ENCODE results near the gene ACCSL. TPM values are rescaled to one million over a fixed set of nuclear protein-coding genes. Genes with fewer than 3 reads are reported as not detected.

ACCSL gene
- total and polyA plus RNA-seq, 2 donors (not counting 1 experiment from before 2014, with no cell fraction given): not detected

DNA sequence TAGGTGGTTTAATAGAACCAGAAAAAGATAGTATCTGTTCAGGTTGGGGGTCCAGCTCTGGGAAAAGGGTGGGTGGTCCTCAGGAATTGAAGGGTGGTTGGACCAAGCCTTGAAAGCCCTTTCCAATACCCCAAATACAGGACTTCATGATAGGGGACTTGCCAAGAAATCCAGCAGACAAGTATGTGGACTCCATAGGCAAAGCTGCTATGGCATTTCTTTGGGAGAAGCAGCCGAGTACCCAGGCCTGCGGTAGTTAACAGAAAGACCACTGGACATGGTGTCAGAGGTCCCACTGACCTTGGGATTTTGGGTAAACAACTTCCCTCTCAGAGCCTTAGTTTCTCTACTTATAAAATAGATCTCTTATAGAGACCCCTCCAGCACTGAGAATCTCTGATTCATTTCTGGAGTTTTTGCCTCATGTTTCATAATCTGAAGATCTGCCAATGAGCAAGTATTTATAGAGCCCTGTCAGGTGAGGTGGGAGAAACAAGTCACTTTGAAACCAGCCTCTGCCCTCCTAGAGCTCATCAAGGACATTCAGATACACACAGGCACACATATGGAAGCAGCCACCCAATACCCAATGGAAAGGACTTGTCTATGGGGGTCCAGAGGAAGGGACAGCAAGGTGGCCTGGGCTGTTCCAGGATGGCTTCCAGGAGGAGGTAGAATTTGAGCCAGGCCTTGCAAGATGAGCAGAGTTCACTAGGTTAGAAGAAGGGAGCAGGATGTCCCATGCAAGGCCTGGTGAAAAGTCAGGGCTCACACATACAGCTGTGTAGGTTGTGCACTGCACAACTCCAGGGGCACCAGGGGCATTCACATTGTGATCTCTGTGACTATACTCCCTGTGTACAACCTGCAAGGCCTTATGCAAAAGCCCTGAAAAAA, 31.0 kb upstream of the ACCSL start:
- H3K4me1 ChIP-seq (ENCODE audit: control insufficient read depth in 2 of 2, insufficient read depth in 2 of 2, low read length in 2 of 2): no peaks in the 10 kb centered on the region
- intact Hi-C loops (cut with micrococcal nuclease): no loop called here
- no peak for TF ChIP-seq EZH2 (IDR thresholded peaks at IDR 0.05; ENCODE audit: borderline replicate concordance, insufficient read depth, low read depth, low read length, poor library complexity, severe bottlenecking)
- TF ChIP-seq, protein P1, sequence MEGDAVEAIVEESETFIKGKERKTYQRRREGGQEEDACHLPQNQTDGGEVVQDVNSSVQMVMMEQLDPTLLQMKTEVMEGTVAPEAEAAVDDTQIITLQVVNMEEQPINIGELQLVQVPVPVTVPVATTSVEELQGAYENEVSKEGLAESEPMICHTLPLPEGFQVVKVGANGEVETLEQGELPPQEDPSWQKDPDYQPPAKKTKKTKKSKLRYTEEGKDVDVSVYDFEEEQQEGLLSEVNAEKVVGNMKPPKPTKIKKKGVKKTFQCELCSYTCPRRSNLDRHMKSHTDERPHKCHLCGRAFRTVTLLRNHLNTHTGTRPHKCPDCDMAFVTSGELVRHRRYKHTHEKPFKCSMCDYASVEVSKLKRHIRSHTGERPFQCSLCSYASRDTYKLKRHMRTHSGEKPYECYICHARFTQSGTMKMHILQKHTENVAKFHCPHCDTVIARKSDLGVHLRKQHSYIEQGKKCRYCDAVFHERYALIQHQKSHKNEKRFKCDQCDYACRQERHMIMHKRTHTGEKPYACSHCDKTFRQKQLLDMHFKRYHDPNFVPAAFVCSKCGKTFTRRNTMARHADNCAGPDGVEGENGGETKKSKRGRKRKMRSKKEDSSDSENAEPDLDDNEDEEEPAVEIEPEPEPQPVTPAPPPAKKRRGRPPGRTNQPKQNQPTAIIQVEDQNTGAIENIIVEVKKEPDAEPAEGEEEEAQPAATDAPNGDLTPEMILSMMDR (IDR thresholded peaks at IDR 0.05): no peak
- CTCF ChIA-PET: no interaction called here
- no peak for ATAC-seq (ENCODE audit: low read depth)
- H3K9ac ChIP-seq (ENCODE audit: low read length): no peak overlapping the region
- no peaks in the 10 kb centered on the region for H3K9me3 ChIP-seq (ENCODE audit: control extremely low read depth in 1 of 3, control insufficient read depth in 2 of 3, insufficient read depth in 1 of 3, low read length in 2 of 3)
- no peaks in the 10 kb centered on the region for H4K20me1 ChIP-seq (ENCODE audit: control insufficient read depth, insufficient read depth, low read length, poor library complexity, severe bottlenecking)
- POLR2A ChIA-PET: no interaction called here
- peaks cover 11% of the 10 kb centered on the region for H3K27me3 Mint-ChIP-seq
- DNase-seq: no peak
- no peak overlapping the region for H3K27ac ChIP-seq (ENCODE audit: low read length in 2 of 2)
- H3K27me3 ChIP-seq (replicated peaks in 1 of 4; ENCODE audit: control extremely low read depth in 1 of 4, control insufficient read depth in 3 of 4, insufficient read depth in 4 of 4, low read length in 3 of 4): no peaks in the 10 kb centered on the region
- peaks cover 3% of the 10 kb centered on the region for H3K9me3 Mint-ChIP-seq (ENCODE audit: insufficient read depth)
- H3K4me1 Mint-ChIP-seq: no peaks in the 10 kb centered on the region
- H3K4me3 ChIP-seq (ENCODE audit: control extremely low read depth in 1 of 5, extremely low read depth in 1 of 5, insufficient read depth in 1 of 5, low read depth in 2 of 5, low read length in 4 of 5): no peak overlapping the region
- no peak overlapping the region for H3K4me3 Mint-ChIP-seq
- H3K36me3 ChIP-seq (replicated peaks in 1 of 2; ENCODE audit: control extremely low read depth in 1 of 2, control insufficient read depth in 1 of 2, extremely low read depth in 1 of 2, insufficient read depth in 2 of 2, low read length in 1 of 2): no peaks in the 10 kb centered on the region
- no peak overlapping the region for H2AFZ ChIP-seq (ENCODE audit: insufficient read depth, low read depth, low read length, poor library complexity, severe bottlenecking)
- WGBS (ENCODE audit: insufficient coverage): 100% methylated on average over 2 of the region's 2 CpGs
- no peak overlapping the region for H3K4me2 ChIP-seq (replicated peaks; ENCODE audit: low read depth, low read length, poor library complexity, severe bottlenecking)
- no peaks in the 10 kb centered on the region for H3K79me2 ChIP-seq (ENCODE audit: control insufficient read depth, insufficient read depth, low read length)
- no peak overlapping the region for H3K27ac Mint-ChIP-seq

DNA sequence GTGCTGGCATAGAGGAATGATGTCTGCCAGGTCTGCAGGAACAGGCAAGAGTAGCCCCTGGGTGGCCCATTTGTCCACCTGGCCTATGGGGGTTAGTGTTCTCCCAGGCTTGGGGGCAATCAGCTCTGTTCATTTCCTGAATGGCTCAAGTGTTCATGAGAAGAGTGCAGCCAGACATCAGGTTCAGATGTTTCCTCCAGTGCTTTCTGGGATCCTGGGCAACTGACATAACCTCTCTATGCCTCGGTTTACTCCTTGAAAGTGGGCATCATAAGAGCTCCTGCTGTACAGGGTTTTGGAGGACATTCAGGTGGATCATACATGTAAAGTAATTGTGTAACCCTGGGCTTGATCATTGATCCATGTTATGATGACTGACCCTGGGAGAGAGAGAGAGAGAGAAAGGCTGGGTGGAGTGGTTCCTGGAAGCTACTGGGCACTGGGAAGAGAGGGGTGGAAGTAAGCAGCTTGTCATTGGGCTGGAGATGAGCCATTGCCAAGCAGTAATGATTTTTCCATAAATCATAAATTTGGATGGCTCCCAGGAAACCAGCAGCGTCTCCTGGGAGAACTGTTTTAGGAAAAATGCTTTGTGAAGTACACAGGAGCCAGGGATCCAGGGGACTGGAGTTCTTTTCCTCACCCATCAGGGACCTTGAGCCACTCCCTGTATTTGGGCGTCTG, 30.2 kb upstream of the ACCSL start:
- CTCF ChIA-PET: no interaction called here

More for the DNA sequence above, 30.2 kb upstream of the ACCSL start:
- 56% methylated on average over 2 of the region's 3 CpGs for WGBS (ENCODE audit: insufficient coverage)
- Histone ChIP-seq H3K4me1 (ENCODE audit: control insufficient read depth in 2 of 2, insufficient read depth in 2 of 2, low read length in 2 of 2) (no peaks in the 10 kb centered on the region), H2AFZ (ENCODE audit: insufficient read depth, low read depth, low read length, poor library complexity, severe bottlenecking) (no peak overlapping the region), H3K4me3 (ENCODE audit: control extremely low read depth in 1 of 5, extremely low read depth in 1 of 5, insufficient read depth in 1 of 5, low read depth in 2 of 5, low read length in 4 of 5) (no peak overlapping the region), H4K20me1 (ENCODE audit: control insufficient read depth, insufficient read depth, low read length, poor library complexity, severe bottlenecking) (no peaks in the 10 kb centered on the region), H3K27me3 (replicated peaks in 1 of 4; ENCODE audit: control extremely low read depth in 1 of 4, control insufficient read depth in 3 of 4, insufficient read depth in 4 of 4, low read length in 3 of 4) (no peaks in the 10 kb centered on the region), H3K79me2 (ENCODE audit: control insufficient read depth, insufficient read depth, low read length) (no peaks in the 10 kb centered on the region), H3K36me3 (replicated peaks in 1 of 2; ENCODE audit: control extremely low read depth in 1 of 2, control insufficient read depth in 1 of 2, extremely low read depth in 1 of 2, insufficient read depth in 2 of 2, low read length in 1 of 2) (no peaks in the 10 kb centered on the region), H3K27ac (ENCODE audit: low read length in 2 of 2) (no peak overlapping the region), H3K4me2 (replicated peaks; ENCODE audit: low read depth, low read length, poor library complexity, severe bottlenecking) (no peak overlapping the region), H3K9me3 (ENCODE audit: control extremely low read depth in 1 of 3, control insufficient read depth in 2 of 3, insufficient read depth in 1 of 3, low read length in 2 of 3) (no peaks in the 10 kb centered on the region), H3K9ac (ENCODE audit: low read length) (no peak overlapping the region)
- Mint-ChIP-seq H3K27ac (no peak overlapping the region), H3K27me3 (peaks cover 12% of the 10 kb centered on the region), H3K4me1 (no peaks in the 10 kb centered on the region), H3K4me3 (no peak overlapping the region), H3K9me3 (ENCODE audit: insufficient read depth) (peaks cover 6% of the 10 kb centered on the region)
- DNase-seq (no peak), ATAC-seq (ENCODE audit: low read depth) (no peak)
- intact Hi-C loops (cut with micrococcal nuclease): no loop called here
- POLR2A ChIA-PET: no interaction called here
- TF ChIP-seq, protein P1 (IDR thresholded peaks at IDR 0.05): no peak
- no peak for TF ChIP-seq EZH2 (IDR thresholded peaks at IDR 0.05; ENCODE audit: borderline replicate concordance, insufficient read depth, low read depth, low read length, poor library complexity, severe bottlenecking)

Measured in B cell (primary cell).